AG10803 (cell line): ENCODE results near the gene PI16.
A peak's percentile ranks its signal among the peaks of the same experiment; 100 is the strongest.
"Not testable (repeated sequence)": the region's sequence is repeated elsewhere in the genome, so short reads cannot be mapped to it uniquely, and the experiment has no call there.

Experiments used
- DNase-seq: peaks from one replicate; pipeline ENCODE4 v3.0.0; 2010; ENCODE audit warnings: low read depth
- H3K4me3 ChIP-seq: 2 replicates; pipeline ENCODE4 v1.5.1; 2011; ENCODE audit warnings: mild to moderate bottlenecking, low read length, control low read depth
- CTCF ChIP-seq: conservative IDR thresholded peaks from 2 replicates; pipeline ENCODE4 v1.5.1; 2011; ENCODE audit warnings: mild to moderate bottlenecking, low read length, control low read depth, inconsistent platforms

Gene PI16

GRCh38 chr6:36986704-36987047, 32.1 kb downstream of the PI16 start:
- TF ChIP-seq CTCF, result no peak
- no peak for DNase-seq
- peak overlapping the region; percentile 99 for H3K4me3 ChIP-seq

GRCh38 chr6:36989264-36989663, 34.7 kb downstream of the PI16 start:
- DNase-seq, result no peak
- TF ChIP-seq CTCF, result no peak
- no peak overlapping the region for H3K4me3 ChIP-seq

GRCh38 chr6:36990401-36990800, 35.9 kb downstream of the PI16 start:
- not testable (repeated sequence) for H3K4me3 ChIP-seq, DNase-seq

- H3K4me3 ChIP-seq, result no peak overlapping the region
- no peak for TF ChIP-seq CTCF
- no peak for DNase-seq
Measured at GRCh38 chr6:36997811-36998722, 43.5 kb downstream of the PI16 start.

GRCh38 chr6:36998723-36999038, 44.1 kb downstream of the PI16 start:
- H3K4me3 ChIP-seq, result no peak overlapping the region
- no peak for DNase-seq
- no peak for TF ChIP-seq CTCF

- DNase-seq, result no peak
- no peak for TF ChIP-seq CTCF
- H3K4me3 ChIP-seq, result no peak overlapping the region
Measured at GRCh38 chr6:36999061-36999750, 44.7 kb downstream of the PI16 start.

GRCh38 chr6:36999751-37000125, 45.2 kb downstream of the PI16 start:
- H3K4me3 ChIP-seq, result no peak overlapping the region
- TF ChIP-seq CTCF, result no peak
- DNase-seq, result no peak
